Gastroesophageal sphincter (tissue), 4 donors: ENCODE data around the gene MRTFB. TPM values are rescaled to one million over a fixed set of nuclear protein-coding genes. Genes with fewer than 3 reads are reported as not detected.

ENCODE experiments used
- ATAC-seq: fragments of 150-250 bp; one replicate; pipeline ENCODE4 v1.9.1; 2016; ENCODE audit warnings: mild to moderate bottlenecking, moderate library complexity
- H3K27ac ChIP-seq, 4 donors: fragments of 200-600 bp; sonication (generic) in 3 of 4; 1 replicate in 3 of 4; 2 replicates in 1 of 4; pipeline ENCODE4 v1.5.1; 2016 to 2019
- H3K27me3 ChIP-seq: fragments of 200-600 bp; sonication (generic); one replicate; pipeline ENCODE4 v1.5.1; 2019
- H3K36me3 ChIP-seq, 2 donors: fragments of 200-600 bp; sonication (generic); one replicate each; pipeline ENCODE4 v1.5.1; 2019; ENCODE audit warnings: control low read depth in 1 of 2
- H3K4me1 ChIP-seq, 3 donors: fragments of 200-600 bp; sonication (generic); 1 replicate in 2 of 3; 2 replicates in 1 of 3; pipeline ENCODE4 v1.5.1; 2016 to 2019; ENCODE audit warnings: control low read depth in 2 of 3
- H3K4me3 ChIP-seq, 2 donors: fragments of 200-600 bp; sonication (generic); one replicate each; pipeline ENCODE4 v1.5.1; 2019; ENCODE audit warnings: mild to moderate bottlenecking in 1 of 2, moderate library complexity in 1 of 2
- H3K9me3 ChIP-seq, 3 donors: fragments of 200-600 bp; sonication (generic); one replicate each; pipeline ENCODE4 v1.5.1; 2017 to 2019; ENCODE audit warnings: control low read depth in 2 of 3
- EP300 ChIP-seq: sonication (generic); formaldehyde crosslinking; IDR thresholded peaks from one replicate; pipeline ENCODE4 v1.6.1; 2017; ENCODE audit warnings: antibody characterized with exemption, mild to moderate bottlenecking
- POLR2A ChIP-seq, 2 donors: fragments of 450-650 bp; IDR thresholded peaks; one replicate each; pipeline ENCODE4 v1.6.1; 2017; ENCODE audit warnings: antibody characterized with exemption in 2 of 2, mild to moderate bottlenecking in 2 of 2, moderate library complexity in 1 of 2
- POLR2AphosphoS5 ChIP-seq: sonication (generic); formaldehyde crosslinking; IDR thresholded peaks from one replicate; pipeline ENCODE4 v1.6.1; 2017; ENCODE audit warnings: antibody characterized with exemption
- WGBS, 2 donors: methylation state at CpG; one replicate each; pipeline ENCODE4 v1.1.5; 2018; ENCODE audit warnings: low coverage in 1 of 2; 5-methylcytosine and 5-hydroxymethylcytosine counted together
- total RNA-seq, 4 donors: library from RNA; depleted of rRNA; stranded (reverse); fragments of >200 nt; gene quantifications; one replicate each; pipeline ENCODE4 v1.1.0, GENCODE V29; 2016
- TF ChIP-seq, protein P1 (sequence below), 4 experiments: fragments of 200-600 bp in 2 of 4; fragments of 450-650 bp in 2 of 4; sonication (generic) in 1 of 4; IDR thresholded peaks; one replicate each; pipeline ENCODE4 v1.5.1; 2017 to 2019; ENCODE audit warnings: antibody characterized with exemption in 4 of 4, mild to moderate bottlenecking in 2 of 4, moderate library complexity in 2 of 4

MRTFB gene
- total RNA-seq, 4 donors from 2014 or later, result 38.8 to 53.1 (median 41.1) TPM

GRCh38 chr16:14283786-14284185, 212.7 kb downstream of the MRTFB start:
- Histone ChIP-seq H3K27me3 (no peaks in the 10 kb centered on the region), H3K27ac (no peak overlapping the region), H3K4me3 (no peak overlapping the region), H3K9me3 (peaks cover 0 to 5% (median 0%) of the 10 kb centered on the region in 3 donors), H3K36me3 (no peaks in the 10 kb centered on the region), H3K4me1 (peaks cover 0 to 20% (median 0%) of the 10 kb centered on the region in 3 donors)
- ATAC-seq, result no peak
- WGBS, 2 donors, result 60 to 86% methylated on average over 2 to 7 of the region's 7 CpGs
- TF ChIP-seq EP300 (no peak), POLR2AphosphoS5 (no peak), POLR2A (IDR thresholded peaks at IDR 0.05) (no peak)
- TF ChIP-seq, protein P1, sequence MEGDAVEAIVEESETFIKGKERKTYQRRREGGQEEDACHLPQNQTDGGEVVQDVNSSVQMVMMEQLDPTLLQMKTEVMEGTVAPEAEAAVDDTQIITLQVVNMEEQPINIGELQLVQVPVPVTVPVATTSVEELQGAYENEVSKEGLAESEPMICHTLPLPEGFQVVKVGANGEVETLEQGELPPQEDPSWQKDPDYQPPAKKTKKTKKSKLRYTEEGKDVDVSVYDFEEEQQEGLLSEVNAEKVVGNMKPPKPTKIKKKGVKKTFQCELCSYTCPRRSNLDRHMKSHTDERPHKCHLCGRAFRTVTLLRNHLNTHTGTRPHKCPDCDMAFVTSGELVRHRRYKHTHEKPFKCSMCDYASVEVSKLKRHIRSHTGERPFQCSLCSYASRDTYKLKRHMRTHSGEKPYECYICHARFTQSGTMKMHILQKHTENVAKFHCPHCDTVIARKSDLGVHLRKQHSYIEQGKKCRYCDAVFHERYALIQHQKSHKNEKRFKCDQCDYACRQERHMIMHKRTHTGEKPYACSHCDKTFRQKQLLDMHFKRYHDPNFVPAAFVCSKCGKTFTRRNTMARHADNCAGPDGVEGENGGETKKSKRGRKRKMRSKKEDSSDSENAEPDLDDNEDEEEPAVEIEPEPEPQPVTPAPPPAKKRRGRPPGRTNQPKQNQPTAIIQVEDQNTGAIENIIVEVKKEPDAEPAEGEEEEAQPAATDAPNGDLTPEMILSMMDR (IDR thresholded peaks at IDR 0.05), result no peak

DNA sequence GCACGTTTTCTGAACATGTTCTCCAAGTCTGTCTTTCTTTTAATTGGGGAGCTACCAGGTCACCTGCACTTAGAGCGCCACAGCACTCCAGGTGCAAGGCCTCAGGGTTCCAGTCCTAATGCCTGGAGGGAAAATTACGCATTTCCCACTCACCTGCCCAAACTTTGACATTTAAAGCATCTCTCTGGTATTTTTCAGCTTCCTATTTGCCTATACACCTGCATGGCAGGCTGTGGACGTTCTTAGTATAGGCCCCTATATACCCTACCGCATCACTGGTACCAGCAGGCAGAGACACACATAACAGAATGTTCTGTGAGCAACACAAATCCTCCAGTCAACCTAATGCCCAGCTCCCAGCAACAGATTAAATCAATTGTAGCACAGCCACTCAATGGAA, 213.3 kb downstream of the MRTFB start:
- 77 to 100% methylated on average over 1 to 5 of the region's 5 CpGs for WGBS, 2 donors
- Histone ChIP-seq H3K9me3 (peaks cover 0 to 11% (median 0%) of the 10 kb centered on the region in 3 donors), H3K4me3 (no peak overlapping the region), H3K27me3 (no peaks in the 10 kb centered on the region), H3K4me1 (peaks cover 0 to 20% (median 0%) of the 10 kb centered on the region in 3 donors), H3K36me3 (no peaks in the 10 kb centered on the region), H3K27ac (peak overlapping the region in 1 of 4 donors; percentile 85)
- ATAC-seq, result no peak
- TF ChIP-seq, protein P1 (IDR thresholded peaks at IDR 0.05), result no peak
- no peak for TF ChIP-seq POLR2A (IDR thresholded peaks at IDR 0.05)
- TF ChIP-seq POLR2AphosphoS5, result no peak
- no peak for TF ChIP-seq EP300

GRCh38 chr16:14284930-14285512, 213.9 kb downstream of the MRTFB start:
- peak; percentile 67 for ATAC-seq
- Histone ChIP-seq H3K27me3 (no peaks in the 10 kb centered on the region), H3K4me1 (peaks cover 0 to 20% (median 0%) of the 10 kb centered on the region in 3 donors), H3K36me3 (no peaks in the 10 kb centered on the region), H3K27ac (peak overlapping the region; percentile 6 to 90 (median 86)), H3K9me3 (peaks cover 0 to 17% (median 0%) of the 10 kb centered on the region in 3 donors), H3K4me3 (peak overlapping the region; percentile 44 to 95)
- WGBS, 2 donors, result 0 to 1% methylated on average over 9 to 16 of the region's 23 CpGs
- TF ChIP-seq, protein P1 (IDR thresholded peaks at IDR 0.05), result peak in 2 of 4 experiments; percentile 33 to 47
- TF ChIP-seq EP300 (no peak), POLR2A (IDR thresholded peaks at IDR 0.05) (no peak)

- no peaks in the 10 kb centered on the region for H3K27me3 ChIP-seq
- peaks cover 0 to 17% (median 0%) of the 10 kb centered on the region in 3 donors for H3K9me3 ChIP-seq
- H3K4me1 ChIP-seq, result peaks cover 0 to 20% (median 0%) of the 10 kb centered on the region in 3 donors
- peak; percentile 94 for ATAC-seq
- no peak for TF ChIP-seq EP300
- TF ChIP-seq POLR2AphosphoS5, result peak; percentile 55
- TF ChIP-seq, protein P1 (IDR thresholded peaks at IDR 0.05), result peak in 1 of 4 experiments; percentile 10
- peak in 1 of 2 donors; percentile 30 for TF ChIP-seq POLR2A (IDR thresholded peaks at IDR 0.05)
- H3K4me3 ChIP-seq, result peak overlapping the region; percentile 44 to 95
- peak overlapping the region; percentile 6 to 90 (median 86) for H3K27ac ChIP-seq
- WGBS, 2 donors, result 0% methylated on average over 9 of the region's 72 CpGs; no CpG with 5 or more reads in 1 of the 2 donors
- no peaks in the 10 kb centered on the region for H3K36me3 ChIP-seq
Measured at GRCh38 chr16:14285513-14286367, 214.6 kb downstream of the MRTFB start.
